ENCODE results near the gene POLD1. TPM values are rescaled to one million over a fixed set of nuclear protein-coding genes. Genes with fewer than 3 reads are reported as not detected.

The POLD1 gene
- total RNA-seq, 2 experiments from 2014 or later = 119 to 233 TPM

GRCh38 chr19:50409347-50409746, 25.2 kb downstream of the POLD1 start:
- TF ChIP-seq CTCF (conservative IDR thresholded peaks at IDR 0.05; ENCODE audit: low read length) (no peak), EZH2phosphoT487 (IDR thresholded peaks at IDR 0.05; ENCODE audit: borderline replicate concordance, low read depth, low read length) (no peak)
- Histone ChIP-seq H3K79me2 (ENCODE audit: insufficient read depth, low read depth, low read length) (no peaks in the 10 kb centered on the region), H3K4me1 (ENCODE audit: insufficient read depth, low read length, poor library complexity, severe bottlenecking) (peaks cover 5% of the 10 kb centered on the region), H3K4me3 (ENCODE audit: low read depth, low read length, poor library complexity, severe bottlenecking) (no peak overlapping the region), H3K9me3 (ENCODE audit: low read length) (no peaks in the 10 kb centered on the region), H3K27ac (ENCODE audit: low read depth, low read length, poor library complexity, severe bottlenecking) (no peak overlapping the region), H3K4me2 (ENCODE audit: low read length) (no peak overlapping the region), H4K20me1 (ENCODE audit: insufficient read depth, low read length) (no peaks in the 10 kb centered on the region), H3K36me3 (ENCODE audit: insufficient read depth, low read length) (peaks cover 90% of the 10 kb centered on the region), H2AFZ (ENCODE audit: low read length) (no peak overlapping the region), H3K9me2 (ENCODE audit: insufficient read depth, low read length) (no peaks in the 10 kb centered on the region)
- BruUV-seq (replicated peaks) = no TSS peak
- CTCF ChIA-PET (ENCODE audit: unreplicated experiment) = no interaction called here
- DNase-seq (ENCODE audit: low spot score) = no peak
- POLR2A ChIA-PET = no interaction called here
- intact Hi-C loops (cut with micrococcal nuclease; ENCODE audit: unreplicated experiment) = no loop called here

- POLR2A ChIA-PET = no interaction called here
- peaks cover 87% of the 10 kb centered on the region for H3K36me3 ChIP-seq (ENCODE audit: insufficient read depth, low read length)
- no peaks in the 10 kb centered on the region for H3K79me2 ChIP-seq (ENCODE audit: insufficient read depth, low read depth, low read length)
- no peak overlapping the region for H3K4me2 ChIP-seq (ENCODE audit: low read length)
- intact Hi-C loops (cut with micrococcal nuclease; ENCODE audit: unreplicated experiment) = no loop called here
- TF ChIP-seq CTCF (conservative IDR thresholded peaks at IDR 0.05; ENCODE audit: low read length) = no peak
- no peak for TF ChIP-seq EZH2phosphoT487 (IDR thresholded peaks at IDR 0.05; ENCODE audit: borderline replicate concordance, low read depth, low read length)
- no peaks in the 10 kb centered on the region for H3K9me2 ChIP-seq (ENCODE audit: insufficient read depth, low read length)
- no peak overlapping the region for H3K27ac ChIP-seq (ENCODE audit: low read depth, low read length, poor library complexity, severe bottlenecking)
- H2AFZ ChIP-seq (ENCODE audit: low read length) = no peak overlapping the region
- H3K4me1 ChIP-seq (ENCODE audit: insufficient read depth, low read length, poor library complexity, severe bottlenecking) = peaks cover 13% of the 10 kb centered on the region
- CTCF ChIA-PET (ENCODE audit: unreplicated experiment) = no interaction called here
- no TSS peak for BruUV-seq (replicated peaks)
- H4K20me1 ChIP-seq (ENCODE audit: insufficient read depth, low read length) = no peaks in the 10 kb centered on the region
- H3K9me3 ChIP-seq (ENCODE audit: low read length) = no peaks in the 10 kb centered on the region
- no peak overlapping the region for H3K4me3 ChIP-seq (ENCODE audit: low read depth, low read length, poor library complexity, severe bottlenecking)
- DNase-seq (ENCODE audit: low spot score) = no peak
Observed at GRCh38 chr19:50410109-50410508, 26.0 kb downstream of the POLD1 start.

GRCh38 chr19:50412419-50412818, 28.3 kb downstream of the POLD1 start:
- CTCF ChIA-PET (ENCODE audit: unreplicated experiment) = interaction anchor here (0.5 kb wide), 1 partner anchor 904 kb away, joined by 3 read pairs; no protein-coding TSS in a partner anchor
- no peak overlapping the region for H3K4me3 ChIP-seq (ENCODE audit: low read depth, low read length, poor library complexity, severe bottlenecking)
- no TSS peak for BruUV-seq (replicated peaks)

More at GRCh38 chr19:50412419-50412818, 28.3 kb downstream of the POLD1 start:
- Histone ChIP-seq H4K20me1 (ENCODE audit: insufficient read depth, low read length) (no peaks in the 10 kb centered on the region), H2AFZ (ENCODE audit: low read length) (no peak overlapping the region), H3K36me3 (ENCODE audit: insufficient read depth, low read length) (peaks cover 77% of the 10 kb centered on the region), H3K9me3 (ENCODE audit: low read length) (no peaks in the 10 kb centered on the region), H3K27ac (ENCODE audit: low read depth, low read length, poor library complexity, severe bottlenecking) (no peak overlapping the region), H3K9me2 (ENCODE audit: insufficient read depth, low read length) (no peaks in the 10 kb centered on the region), H3K4me2 (ENCODE audit: low read length) (no peak overlapping the region), H3K79me2 (ENCODE audit: insufficient read depth, low read depth, low read length) (no peaks in the 10 kb centered on the region), H3K4me1 (ENCODE audit: insufficient read depth, low read length, poor library complexity, severe bottlenecking) (peaks cover 34% of the 10 kb centered on the region)
- no peak for DNase-seq (ENCODE audit: low spot score)
- POLR2A ChIA-PET = no interaction called here
- TF ChIP-seq CTCF (conservative IDR thresholded peaks at IDR 0.05; ENCODE audit: low read length) (no peak), EZH2phosphoT487 (IDR thresholded peaks at IDR 0.05; ENCODE audit: borderline replicate concordance, low read depth, low read length) (no peak)
- intact Hi-C loops (cut with micrococcal nuclease; ENCODE audit: unreplicated experiment) = no loop called here

Measured in OCI-LY7 (cell line).